Inflammatory macrophage (primary cell): ENCODE data around the gene SALL1.

Experiments used
- DNase-seq, 2 donors: peaks; one replicate each; pipeline ENCODE4 v3.0.0-alpha.2; 2020 to 2022

Gene SALL1

GRCh38 chr16:51107742-51108141, 43.3 kb downstream of the SALL1 start:
- no peak for DNase-seq

- no peak for DNase-seq
Observed at GRCh38 chr16:51106535-51106934, 44.5 kb downstream of the SALL1 start.

GRCh38 chr16:51103590-51103989, 47.5 kb downstream of the SALL1 start:
- no peak for DNase-seq

- DNase-seq: no peak
Observed at GRCh38 chr16:51097729-51098128, 53.3 kb downstream of the SALL1 start.

GRCh38 chr16:51095890-51096626, 55.0 kb downstream of the SALL1 start:
- DNase-seq: no peak

GRCh38 chr16:51095084-51095881, 55.8 kb downstream of the SALL1 start:
- no peak for DNase-seq

- no peak for DNase-seq
Observed at GRCh38 chr16:51093726-51094280, 57.3 kb downstream of the SALL1 start.
